GM21529 (cell line): Measurements from ENCODE around the gene STXBP4.

Experiments
- ATAC-seq: cut with Tn5 transposase; IDR thresholded peaks from one replicate; pipeline ENCODE4 v1.9.1; 2021; ENCODE audit not compliant: unreplicated experiment

The STXBP4 gene

GRCh38 chr17:55114283-55114682 lies 145.7 kb downstream of the STXBP4 start:
- ATAC-seq: no peak

- ATAC-seq: no peak
Observed at GRCh38 chr17:55116440-55116914, 147.9 kb downstream of the STXBP4 start.

GRCh38 chr17:55117164-55117563 lies 148.6 kb downstream of the STXBP4 start:
- ATAC-seq: no peak

- ATAC-seq: no peak
Observed at GRCh38 chr17:55120651-55121050, 152.1 kb downstream of the STXBP4 start.

- ATAC-seq: no peak
Observed at GRCh38 chr17:55121268-55121667, 152.7 kb downstream of the STXBP4 start.

- ATAC-seq: no peak
Observed at GRCh38 chr17:55122114-55122513, 153.5 kb downstream of the STXBP4 start.

GRCh38 chr17:55124730-55125360 lies 156.3 kb downstream of the STXBP4 start:
- ATAC-seq: no peak

- no peak for ATAC-seq
Observed at GRCh38 chr17:55133583-55133982, 165.0 kb downstream of the STXBP4 start.

GRCh38 chr17:55134486-55135157 lies 166.1 kb downstream of the STXBP4 start:
- no peak for ATAC-seq

- no peak for ATAC-seq
Observed at GRCh38 chr17:55140809-55141208, 172.2 kb downstream of the STXBP4 start.

- ATAC-seq: no peak
Observed at GRCh38 chr17:55144518-55144917, 176.0 kb downstream of the STXBP4 start.

GRCh38 chr17:55149485-55149884 lies 180.9 kb downstream of the STXBP4 start:
- no peak for ATAC-seq

GRCh38 chr17:55152236-55152635 lies 183.7 kb downstream of the STXBP4 start:
- no peak for ATAC-seq

GRCh38 chr17:55154101-55154500 lies 185.5 kb downstream of the STXBP4 start:
- no peak for ATAC-seq

- ATAC-seq: no peak
Observed at GRCh38 chr17:55155856-55156560, 187.4 kb downstream of the STXBP4 start.

GRCh38 chr17:55157165-55157564 lies 188.6 kb downstream of the STXBP4 start:
- no peak for ATAC-seq

- no peak for ATAC-seq
Observed at GRCh38 chr17:55158439-55158838, 189.9 kb downstream of the STXBP4 start.

GRCh38 chr17:55159251-55159650 lies 190.7 kb downstream of the STXBP4 start:
- no peak for ATAC-seq

GRCh38 chr17:55160501-55160900 lies 191.9 kb downstream of the STXBP4 start:
- ATAC-seq: no peak

- no peak for ATAC-seq
Observed at GRCh38 chr17:55161935-55162555, 193.5 kb downstream of the STXBP4 start.

GRCh38 chr17:55162556-55162946 lies 194.0 kb downstream of the STXBP4 start:
- ATAC-seq: no peak

GRCh38 chr17:55163408-55163807 lies 194.8 kb downstream of the STXBP4 start:
- no peak for ATAC-seq
